Neutrophil (primary cell): ENCODE measurements around the gene PGLYRP2.

Source experiments
- H3K27ac ChIP-seq: fragments of 200-600 bp; sonication (generic); 2 replicates; pipeline ENCODE4 v1.5.1; 2016; ENCODE audit warnings: mild to moderate bottlenecking, moderate library complexity
- H3K27me3 ChIP-seq: fragments of 200-600 bp; sonication (generic); 2 replicates; pipeline ENCODE4 v1.6.0; 2016; ENCODE audit warnings: mild to moderate bottlenecking
- H3K36me3 ChIP-seq: fragments of 200-600 bp; sonication (generic); 2 replicates; pipeline ENCODE4 v1.5.1; 2017
- H3K4me1 ChIP-seq, 2 experiments: fragments of 200-600 bp in 1 of 2; sonication (generic) in 1 of 2; 1 replicate in 1 of 2; 2 replicates in 1 of 2; pipeline versions ENCODE4 v1.5.1 to v1.6.1; 2013 to 2016; ENCODE audit warnings: low read depth in 1 of 2, low read length in 1 of 2, mild to moderate bottlenecking in 1 of 2, moderate library complexity in 1 of 2; ENCODE audit not compliant: control insufficient read depth in 1 of 2, insufficient read depth in 1 of 2
- H3K4me3 ChIP-seq, 2 experiments: fragments of 200-600 bp in 1 of 2; sonication (generic) in 1 of 2; 1 replicate in 1 of 2; 2 replicates in 1 of 2; pipeline ENCODE4 v1.5.1; 2013 to 2016; ENCODE audit warnings: low read depth in 1 of 2, low read length in 1 of 2, mild to moderate bottlenecking in 1 of 2, moderate library complexity in 1 of 2
- H3K9me3 ChIP-seq: fragments of 200-600 bp; sonication (generic); 2 replicates; pipeline ENCODE4 v1.5.1; 2016
- TF ChIP-seq, protein P1 (sequence below): fragments of 200-600 bp; sonication (generic); IDR thresholded peaks from 2 replicates; pipeline ENCODE4 v1.5.1; 2016; ENCODE audit warnings: antibody characterized with exemption

Gene PGLYRP2

DNA sequence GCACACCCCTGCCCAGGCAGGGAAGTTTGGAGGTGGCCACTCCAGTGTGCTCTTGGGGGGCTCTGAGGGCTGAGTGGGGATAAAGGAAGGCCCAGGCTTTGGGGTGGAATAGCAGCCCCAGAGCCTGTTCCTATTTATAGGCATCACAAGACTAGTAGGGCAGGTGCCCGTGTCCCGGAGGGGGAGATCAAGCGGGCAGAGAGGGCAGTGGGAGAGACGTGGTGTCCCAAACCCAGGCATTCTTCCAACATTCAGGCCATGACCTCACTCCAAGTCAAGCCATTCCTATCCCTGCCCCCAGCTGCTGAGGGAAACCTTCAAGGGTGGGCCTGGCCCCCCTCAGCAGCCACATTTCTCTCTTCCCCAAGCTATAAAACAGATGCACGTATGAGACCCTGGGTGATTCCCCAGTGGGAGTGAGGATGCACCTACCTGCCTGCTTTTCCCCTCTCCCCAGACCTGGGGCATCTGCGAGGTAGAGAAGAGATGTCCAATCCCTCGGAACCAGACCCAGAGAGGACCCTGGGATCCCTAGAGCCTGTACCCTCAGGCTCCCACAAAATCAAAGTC is 33.4 kb downstream of the PGLYRP2 start:
- peaks cover 12% of the 10 kb centered on the region for H3K36me3 ChIP-seq
- H3K4me1 ChIP-seq, result peaks cover 61 to 73% of the 10 kb centered on the region in 2 experiments
- H3K27ac ChIP-seq, result peak overlapping the region; percentile 92
- no peaks in the 10 kb centered on the region for H3K27me3 ChIP-seq
- no peaks in the 10 kb centered on the region for H3K9me3 ChIP-seq
- TF ChIP-seq, protein P1, sequence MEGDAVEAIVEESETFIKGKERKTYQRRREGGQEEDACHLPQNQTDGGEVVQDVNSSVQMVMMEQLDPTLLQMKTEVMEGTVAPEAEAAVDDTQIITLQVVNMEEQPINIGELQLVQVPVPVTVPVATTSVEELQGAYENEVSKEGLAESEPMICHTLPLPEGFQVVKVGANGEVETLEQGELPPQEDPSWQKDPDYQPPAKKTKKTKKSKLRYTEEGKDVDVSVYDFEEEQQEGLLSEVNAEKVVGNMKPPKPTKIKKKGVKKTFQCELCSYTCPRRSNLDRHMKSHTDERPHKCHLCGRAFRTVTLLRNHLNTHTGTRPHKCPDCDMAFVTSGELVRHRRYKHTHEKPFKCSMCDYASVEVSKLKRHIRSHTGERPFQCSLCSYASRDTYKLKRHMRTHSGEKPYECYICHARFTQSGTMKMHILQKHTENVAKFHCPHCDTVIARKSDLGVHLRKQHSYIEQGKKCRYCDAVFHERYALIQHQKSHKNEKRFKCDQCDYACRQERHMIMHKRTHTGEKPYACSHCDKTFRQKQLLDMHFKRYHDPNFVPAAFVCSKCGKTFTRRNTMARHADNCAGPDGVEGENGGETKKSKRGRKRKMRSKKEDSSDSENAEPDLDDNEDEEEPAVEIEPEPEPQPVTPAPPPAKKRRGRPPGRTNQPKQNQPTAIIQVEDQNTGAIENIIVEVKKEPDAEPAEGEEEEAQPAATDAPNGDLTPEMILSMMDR, result no peak
- H3K4me3 ChIP-seq, result no peak overlapping the region

DNA sequence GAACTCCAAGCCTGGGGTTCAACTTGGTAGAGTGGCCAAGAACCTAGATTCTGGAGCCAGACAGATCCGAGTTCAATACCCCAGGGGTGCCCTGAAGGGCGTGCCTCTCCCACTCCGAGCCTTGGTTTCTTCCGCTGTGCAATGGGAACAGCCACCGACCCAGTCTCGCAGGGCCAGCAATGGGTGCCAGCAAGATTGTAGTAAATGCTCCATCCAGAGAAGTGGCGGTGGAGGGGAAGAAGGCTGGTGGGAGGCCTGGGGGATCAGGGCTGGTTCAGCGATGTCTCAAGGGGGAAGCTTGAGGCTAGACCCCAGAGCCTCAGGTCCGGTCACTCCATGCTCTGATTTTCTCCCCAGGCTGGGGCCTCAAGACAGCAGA is 34.1 kb downstream of the PGLYRP2 start:
- TF ChIP-seq, protein P1, result no peak
- Histone ChIP-seq H3K9me3 (no peaks in the 10 kb centered on the region), H3K27me3 (no peaks in the 10 kb centered on the region), H3K4me3 (no peak overlapping the region), H3K36me3 (peaks cover 12% of the 10 kb centered on the region), H3K4me1 (peaks cover 67 to 79% of the 10 kb centered on the region in 2 experiments), H3K27ac (no peak overlapping the region)

DNA sequence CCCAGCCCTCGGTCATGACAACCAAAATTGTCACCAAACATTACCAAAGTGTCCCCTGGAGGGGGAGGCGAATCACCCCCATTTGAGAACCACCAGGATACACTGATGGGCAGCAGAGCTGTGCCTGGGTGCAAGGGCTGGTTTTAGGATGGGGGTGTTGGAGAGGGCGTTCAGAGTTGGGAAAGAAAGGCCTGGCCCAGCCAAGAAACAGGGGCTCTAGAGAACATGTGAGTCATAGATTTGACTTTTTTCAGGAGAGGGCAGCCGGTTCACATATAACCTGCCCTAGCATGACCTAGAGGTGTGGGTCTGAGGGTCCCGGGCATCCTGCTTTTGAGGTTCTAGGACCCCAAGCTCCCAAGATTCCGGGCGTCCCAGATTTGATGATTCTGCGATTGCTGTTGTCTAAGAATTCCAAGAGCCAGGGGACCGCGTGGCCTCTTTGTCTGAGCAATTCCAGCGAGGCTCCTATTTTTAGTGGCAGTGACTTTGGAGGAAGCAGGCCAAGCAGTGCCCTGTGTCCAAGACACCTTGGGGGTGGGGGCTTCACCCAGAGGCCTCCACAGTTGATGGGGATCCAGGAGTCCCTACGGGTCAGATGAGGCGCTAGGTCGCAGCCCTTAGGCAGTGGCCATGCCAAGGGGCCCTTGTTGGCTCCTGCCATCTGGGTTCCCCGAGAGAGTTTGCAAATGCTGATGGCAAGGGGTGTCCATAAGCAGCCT is 34.6 kb downstream of the PGLYRP2 start:
- H3K4me3 ChIP-seq, result no peak overlapping the region

GRCh38 chr19:15443838-15444237 is 35.5 kb downstream of the PGLYRP2 start:
- peaks cover 67 to 74% of the 10 kb centered on the region in 2 experiments for H3K4me1 ChIP-seq
- no peak overlapping the region for H3K4me3 ChIP-seq
- no peaks in the 10 kb centered on the region for H3K9me3 ChIP-seq
- H3K27ac ChIP-seq, result peak overlapping the region; percentile 88
- H3K27me3 ChIP-seq, result no peaks in the 10 kb centered on the region
- TF ChIP-seq, protein P1, result no peak
- peaks cover 26% of the 10 kb centered on the region for H3K36me3 ChIP-seq

More for the DNA sequence above, 34.6 kb downstream of the PGLYRP2 start:
- H3K27me3 ChIP-seq, result no peaks in the 10 kb centered on the region
- no peak overlapping the region for H3K27ac ChIP-seq
- H3K36me3 ChIP-seq, result peaks cover 17% of the 10 kb centered on the region
- peaks cover 70 to 79% of the 10 kb centered on the region in 2 experiments for H3K4me1 ChIP-seq
- TF ChIP-seq, protein P1, result no peak
- H3K9me3 ChIP-seq, result no peaks in the 10 kb centered on the region

- H3K4me3 ChIP-seq, result no peak overlapping the region
- no peaks in the 10 kb centered on the region for H3K9me3 ChIP-seq
- TF ChIP-seq, protein P1, result no peak
- H3K27ac ChIP-seq, result peak overlapping the region; percentile 88
- peaks cover 62 to 69% of the 10 kb centered on the region in 2 experiments for H3K4me1 ChIP-seq
- peaks cover 31% of the 10 kb centered on the region for H3K36me3 ChIP-seq
- no peaks in the 10 kb centered on the region for H3K27me3 ChIP-seq
Measured at GRCh38 chr19:15443325-15443724, 36.0 kb downstream of the PGLYRP2 start.
